ENCODE data around the gene HASPIN. TPM values are rescaled to one million over a fixed set of nuclear protein-coding genes. Genes with fewer than 3 reads are reported as not detected.

HASPIN gene
- total RNA-seq, 6 experiments from 2014 or later = 0.07 to 1.1 (median 0.27) TPM; not detected in 1

DNA sequence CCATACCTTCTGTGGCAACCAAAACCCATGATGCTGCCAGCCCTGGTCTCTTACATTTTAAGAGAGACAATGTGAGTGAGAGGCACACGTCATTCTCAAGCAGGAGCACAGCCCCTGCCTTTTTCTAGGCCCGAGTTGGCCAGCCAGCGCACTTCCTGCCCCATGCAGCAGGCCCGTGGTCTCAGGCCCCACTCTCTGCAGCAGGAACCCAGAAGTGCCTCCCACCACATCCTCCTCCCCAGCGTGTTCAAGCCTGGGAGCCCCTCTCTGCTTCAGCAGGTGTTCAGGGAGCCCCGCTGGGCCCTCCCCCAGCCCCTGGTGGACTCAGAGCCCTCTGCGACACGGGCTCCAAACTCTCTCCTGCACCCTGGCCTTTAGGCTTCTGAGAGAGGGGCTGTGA lies 46.8 kb downstream of the HASPIN start:
- Histone ChIP-seq H3K27me3 (no peaks in the 10 kb centered on the region), H3K4me1 (no peaks in the 10 kb centered on the region), H3K27ac (no peak overlapping the region), H3K36me3 (no peaks in the 10 kb centered on the region), H3K4me3 (no peak overlapping the region), H3K9me3 (no peaks in the 10 kb centered on the region)
- TF ChIP-seq, protein P1, sequence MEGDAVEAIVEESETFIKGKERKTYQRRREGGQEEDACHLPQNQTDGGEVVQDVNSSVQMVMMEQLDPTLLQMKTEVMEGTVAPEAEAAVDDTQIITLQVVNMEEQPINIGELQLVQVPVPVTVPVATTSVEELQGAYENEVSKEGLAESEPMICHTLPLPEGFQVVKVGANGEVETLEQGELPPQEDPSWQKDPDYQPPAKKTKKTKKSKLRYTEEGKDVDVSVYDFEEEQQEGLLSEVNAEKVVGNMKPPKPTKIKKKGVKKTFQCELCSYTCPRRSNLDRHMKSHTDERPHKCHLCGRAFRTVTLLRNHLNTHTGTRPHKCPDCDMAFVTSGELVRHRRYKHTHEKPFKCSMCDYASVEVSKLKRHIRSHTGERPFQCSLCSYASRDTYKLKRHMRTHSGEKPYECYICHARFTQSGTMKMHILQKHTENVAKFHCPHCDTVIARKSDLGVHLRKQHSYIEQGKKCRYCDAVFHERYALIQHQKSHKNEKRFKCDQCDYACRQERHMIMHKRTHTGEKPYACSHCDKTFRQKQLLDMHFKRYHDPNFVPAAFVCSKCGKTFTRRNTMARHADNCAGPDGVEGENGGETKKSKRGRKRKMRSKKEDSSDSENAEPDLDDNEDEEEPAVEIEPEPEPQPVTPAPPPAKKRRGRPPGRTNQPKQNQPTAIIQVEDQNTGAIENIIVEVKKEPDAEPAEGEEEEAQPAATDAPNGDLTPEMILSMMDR (IDR thresholded peaks at IDR 0.05) = no peak
- TF ChIP-seq POLR2A (IDR thresholded peaks at IDR 0.05) = no peak
- intact Hi-C loops (cut with DNase I) = no loop called here
- peak; percentile 16 to 46 (median 33) for ATAC-seq
- WGBS (ENCODE audit: insufficient coverage, low coverage, low lambda C conversion rate, missing lambda C conversion rate) = 81% methylated on average over 3 of the region's 8 CpGs
- no peak for DNase-seq

DNA sequence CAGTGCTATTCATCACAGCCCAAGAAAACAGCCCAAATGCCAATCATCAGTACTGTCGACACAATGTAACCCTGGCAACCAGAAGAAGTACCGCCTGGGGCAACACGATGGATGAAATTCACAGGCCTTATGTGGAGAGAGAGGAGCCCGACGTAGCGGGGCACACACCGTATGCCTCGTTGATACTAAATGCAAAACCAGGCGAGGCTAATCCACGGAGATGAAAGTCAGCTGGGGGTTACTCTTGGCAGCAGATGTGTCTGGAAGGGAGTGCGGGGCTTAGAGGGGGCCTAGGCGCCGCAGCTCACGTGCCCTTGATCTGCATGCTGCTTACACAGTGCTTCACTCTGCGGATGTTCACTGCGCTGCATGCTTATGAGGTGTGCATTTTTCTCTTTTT lies 47.4 kb downstream of the HASPIN start:
- H3K4me1 ChIP-seq = no peaks in the 10 kb centered on the region
- no peaks in the 10 kb centered on the region for H3K36me3 ChIP-seq
- DNase-seq = no peak
- no peak overlapping the region for H3K27ac ChIP-seq
- no peaks in the 10 kb centered on the region for H3K9me3 ChIP-seq
- WGBS (ENCODE audit: insufficient coverage, low coverage, low lambda C conversion rate, missing lambda C conversion rate) = 64% methylated on average over 10 of the region's 16 CpGs
- no peaks in the 10 kb centered on the region for H3K27me3 ChIP-seq
- ATAC-seq = no peak
- intact Hi-C loops (cut with DNase I) = no loop called here
- H3K4me3 ChIP-seq = no peak overlapping the region
- no peak for TF ChIP-seq POLR2A (IDR thresholded peaks at IDR 0.05)
- TF ChIP-seq, protein P1 (IDR thresholded peaks at IDR 0.05) = no peak

DNA sequence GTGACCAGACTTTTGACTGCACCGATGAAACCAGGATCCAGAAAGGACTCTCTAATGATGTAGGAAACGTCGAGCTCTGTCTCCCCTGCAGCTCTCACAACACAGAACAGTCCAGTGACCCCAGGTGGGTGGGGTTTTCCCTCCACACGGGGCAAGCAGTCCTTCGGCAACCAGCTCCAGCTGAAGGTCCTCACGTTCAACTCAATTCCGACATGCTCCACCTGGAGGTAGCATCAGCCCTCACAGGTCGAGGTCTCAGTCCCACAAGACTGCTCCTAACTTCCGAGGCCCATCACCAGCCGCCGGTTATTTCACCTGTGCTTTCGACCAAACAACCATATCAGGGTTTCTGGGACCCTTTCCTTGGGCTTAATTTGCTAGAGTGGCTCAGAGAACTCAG lies 49.1 kb downstream of the HASPIN start:
- DNase-seq = peak in 1 of 3 donors; percentile 28
- H3K27ac ChIP-seq = no peak overlapping the region
- H3K4me1 ChIP-seq = no peaks in the 10 kb centered on the region
- WGBS (ENCODE audit: insufficient coverage, low coverage, low lambda C conversion rate, missing lambda C conversion rate) = 91% methylated on average over 6 of the region's 12 CpGs
- H3K9me3 ChIP-seq = no peaks in the 10 kb centered on the region
- ATAC-seq = no peak
- no peaks in the 10 kb centered on the region for H3K36me3 ChIP-seq
- H3K27me3 ChIP-seq = no peaks in the 10 kb centered on the region
- intact Hi-C loops (cut with DNase I) = no loop called here
- no peak overlapping the region for H3K4me3 ChIP-seq
- TF ChIP-seq, protein P1 (IDR thresholded peaks at IDR 0.05) = no peak
- no peak for TF ChIP-seq POLR2A (IDR thresholded peaks at IDR 0.05)

DNA sequence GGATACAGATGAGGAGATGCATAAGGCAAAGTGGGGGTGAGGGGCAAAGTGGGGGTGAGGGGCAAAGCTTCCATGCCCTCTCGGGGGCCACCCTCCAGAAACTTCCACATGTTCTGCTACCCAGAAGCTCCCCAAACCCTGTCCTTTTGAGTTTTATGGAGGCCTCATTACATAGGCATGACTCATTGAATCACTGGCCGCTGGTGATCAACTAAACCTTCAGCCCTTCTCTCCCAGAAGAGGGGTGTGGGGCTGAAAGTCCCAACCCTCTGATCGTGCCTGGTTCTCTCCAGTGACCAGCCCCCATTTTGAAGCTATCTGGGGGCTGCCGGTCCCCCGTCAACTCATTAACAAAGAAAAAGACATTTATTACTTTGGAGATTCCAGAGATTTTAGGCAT lies 49.8 kb downstream of the HASPIN start:
- Histone ChIP-seq H3K4me3 (no peak overlapping the region), H3K4me1 (no peaks in the 10 kb centered on the region), H3K27me3 (no peaks in the 10 kb centered on the region), H3K36me3 (no peaks in the 10 kb centered on the region), H3K27ac (no peak overlapping the region), H3K9me3 (no peaks in the 10 kb centered on the region)
- intact Hi-C loops (cut with DNase I) = no loop called here
- DNase-seq (no peak), ATAC-seq (no peak)
- WGBS (ENCODE audit: insufficient coverage, low coverage, low lambda C conversion rate, missing lambda C conversion rate) = 60% methylated on average over 4 of the region's 5 CpGs
- TF ChIP-seq POLR2A (IDR thresholded peaks at IDR 0.05) = no peak
- TF ChIP-seq, protein P1 (IDR thresholded peaks at IDR 0.05) = no peak

DNA sequence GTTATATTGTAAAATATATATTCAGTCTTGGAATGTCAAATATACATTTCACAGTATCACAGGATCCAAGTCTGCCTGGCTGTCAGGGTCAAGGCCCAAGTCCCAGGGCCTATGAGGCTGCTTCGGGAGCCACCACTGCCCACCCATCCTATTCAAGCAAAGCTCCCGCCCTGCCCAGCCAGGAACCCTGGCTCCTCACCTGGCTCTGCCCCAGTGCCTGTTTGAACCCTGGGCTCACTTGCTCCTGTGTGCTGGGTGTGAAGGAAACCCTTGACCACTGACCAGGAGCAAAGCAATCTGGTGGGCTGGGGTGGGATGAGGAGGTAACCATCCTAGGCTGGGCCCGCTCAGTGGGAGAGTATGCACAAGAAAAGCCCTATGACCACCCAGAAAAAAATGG lies 50.3 kb downstream of the HASPIN start:
- peak in 1 of 3 donors; percentile 17 for DNase-seq
- Histone ChIP-seq H3K27me3 (no peaks in the 10 kb centered on the region), H3K4me1 (no peaks in the 10 kb centered on the region), H3K27ac (no peak overlapping the region), H3K4me3 (no peak overlapping the region), H3K9me3 (no peaks in the 10 kb centered on the region), H3K36me3 (no peaks in the 10 kb centered on the region)
- 100% methylated on average over 1 of the region's 3 CpGs for WGBS (ENCODE audit: insufficient coverage, low coverage, low lambda C conversion rate, missing lambda C conversion rate)
- intact Hi-C loops (cut with DNase I) = no loop called here
- no peak for TF ChIP-seq POLR2A (IDR thresholded peaks at IDR 0.05)
- ATAC-seq = no peak

Other genes starting within 250 kb of the HASPIN start
- 1 to 10 TPM; 1.7 to 6.0 (median 4.2) TPM for gene ASPA, start 247.9 kb upstream of the HASPIN start, total RNA-seq
- 1 to 10 TPM in 1 of 6 experiments, under 1 TPM in 4, not detected in 1; 0.12 to 2.1 (median 0.37) TPM for gene TRPV3, start 166.1 kb upstream of the HASPIN start, total RNA-seq
- gene TRPV1, start 114.5 kb upstream of the HASPIN start, total RNA-seq = 10 to 100 TPM in 1 of 6 experiments, 1 to 10 TPM in 5; 3.1 to 12.0 (median 6.4) TPM
- 10 to 100 TPM; 13.5 to 26.1 (median 22.8) TPM for gene SHPK, start 87.7 kb upstream of the HASPIN start, total RNA-seq
- 10 to 100 TPM in 2 of 6 experiments, 1 to 10 TPM in 4; 6.7 to 30.3 (median 9.4) TPM for gene CTNS, start 87.1 kb upstream of the HASPIN start, total RNA-seq
- gene TAX1BP3, start 55.3 kb upstream of the HASPIN start, total RNA-seq = 10 to 100 TPM in 4 of 6 experiments, 1 to 10 TPM in 2; 8.1 to 60.9 (median 34.7) TPM
- 10 to 100 TPM; 19.7 to 27.7 (median 24.4) TPM for gene EMC6, start 55.1 kb upstream of the HASPIN start, total RNA-seq
- gene P2RX5, start 27.7 kb upstream of the HASPIN start, total RNA-seq = 1 to 10 TPM in 1 of 6 experiments, under 1 TPM in 5; 0.13 to 1.1 (median 0.40) TPM
- 1 to 10 TPM; 5.4 to 7.7 (median 5.8) TPM for gene ITGAE, start 77.3 kb downstream of the HASPIN start, total RNA-seq
- gene NCBP3, start 122.3 kb downstream of the HASPIN start, total RNA-seq = 10 to 100 TPM in 4 of 6 experiments, 1 to 10 TPM in 2; 8.6 to 15.1 (median 10.5) TPM
- 1 to 10 TPM in 2 of 6 experiments, under 1 TPM in 4; 0.35 to 1.1 (median 0.47) TPM for gene CAMKK1, start 169.2 kb downstream of the HASPIN start, total RNA-seq
- gene P2RX1, start 192.6 kb downstream of the HASPIN start, total RNA-seq = under 1 TPM in 5 of 6 experiments, not detected in 1; 0.50 to 0.78 (median 0.58) TPM
- gene ATP2A3, start 240.5 kb downstream of the HASPIN start, total RNA-seq = 1 to 10 TPM; 1.5 to 4.3 (median 2.3) TPM

Data from right lobe of liver (tissue), 6 donors.